ENCODE measurements around the gene EFNA4.

GRCh38 chr1:155044812-155045657, 18.5 kb upstream of the EFNA4 start:
- TF ChIP-seq CTCF (IDR thresholded peaks at IDR 0.05) (peak; percentile 89), TCF7L2 (IDR thresholded peaks at IDR 0.05; ENCODE audit: low read depth, low read length) (no peak), REST (IDR thresholded peaks at IDR 0.05; ENCODE audit: insufficient read depth in 1 of 2, low read depth in 2 of 2, low read length in 1 of 2) (no peak)
